Ramos (cell line): ENCODE data around the gene DNAJA4.
"Not testable (repeated sequence)": the region's sequence is repeated elsewhere in the genome, so short reads cannot be mapped to it uniquely, and the experiment has no call there.

ENCODE experiments used
- in situ Hi-C: fragments of 300-500 bp; cut with MboI; formaldehyde crosslinking; loops from one replicate; pipeline ENCODE4 v1.14.3; 2022; ENCODE audit warnings: low sequenced_read_pairs; ENCODE audit not compliant: unreplicated experiment

The DNAJA4 gene

DNA sequence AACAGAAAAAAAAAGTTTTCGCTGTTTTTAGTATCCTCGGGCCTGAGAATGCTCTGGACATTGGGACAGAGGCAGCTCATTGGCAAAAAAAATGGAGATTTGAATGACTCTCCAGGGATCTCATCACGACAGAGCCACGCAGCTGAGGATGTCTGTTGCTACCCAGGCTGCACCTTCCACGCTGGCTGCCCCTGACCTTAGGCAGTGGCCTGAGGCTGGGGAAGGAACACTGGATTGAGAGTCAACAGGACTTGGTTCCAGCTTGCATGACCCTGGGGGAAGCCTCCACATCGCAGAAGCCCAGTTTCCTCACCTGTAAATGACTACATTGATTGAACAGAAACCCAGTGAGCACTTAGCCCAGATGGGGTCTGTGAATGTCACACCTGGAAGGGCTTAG lies 21.3 kb upstream of the DNAJA4 start:
- in situ Hi-C loops: loop anchor here (5.0 kb wide), 1 partner anchor 276 kb away; no protein-coding TSS in a partner anchor

DNA sequence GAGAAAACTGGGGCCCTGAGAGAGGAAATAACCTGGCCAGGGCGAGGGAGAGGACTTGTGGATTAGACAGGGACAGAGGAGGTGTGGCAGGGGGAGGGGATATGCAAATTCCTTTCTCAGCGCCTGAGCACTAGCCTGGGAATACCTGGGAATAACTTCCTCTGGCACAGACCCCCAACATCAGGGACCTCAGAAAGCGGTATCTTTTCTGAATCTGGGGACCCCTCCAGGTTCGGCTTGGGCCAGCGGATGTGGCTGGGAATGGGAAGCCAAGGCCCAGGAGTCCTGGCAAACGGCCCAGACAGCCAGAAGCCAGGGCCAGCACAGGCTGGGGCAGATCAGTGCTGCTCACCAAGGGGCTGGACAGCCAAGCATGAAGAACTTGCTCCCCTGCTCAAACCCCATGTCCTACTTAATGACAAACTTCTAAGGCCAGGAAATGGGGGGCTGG lies 20.8 kb upstream of the DNAJA4 start:
- in situ Hi-C loops: loop anchor here (5.0 kb wide), 1 partner anchor 276 kb away; no protein-coding TSS in a partner anchor

DNA sequence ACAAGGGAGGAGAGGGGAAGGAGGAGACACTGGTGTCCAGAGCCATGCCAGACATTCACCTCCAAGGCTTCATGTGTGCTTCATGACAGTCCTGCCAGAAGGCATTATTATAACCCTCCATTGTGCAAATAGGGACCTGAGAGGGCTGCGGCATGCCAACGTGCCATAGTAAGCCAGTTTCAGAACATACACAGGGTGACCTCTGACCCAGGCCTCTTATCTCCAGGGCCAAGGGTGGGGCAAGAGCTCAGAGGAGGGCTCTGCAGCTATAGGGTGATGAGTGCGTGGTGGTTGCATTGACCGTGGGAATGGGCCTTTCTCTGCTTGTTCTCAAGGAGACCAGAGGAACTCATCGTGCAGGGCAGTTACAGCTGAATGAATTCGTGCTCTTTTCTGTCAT lies 20.3 kb upstream of the DNAJA4 start:
- in situ Hi-C loops: loop anchor here (5.0 kb wide), 1 partner anchor 277 kb away; no protein-coding TSS in a partner anchor

DNA sequence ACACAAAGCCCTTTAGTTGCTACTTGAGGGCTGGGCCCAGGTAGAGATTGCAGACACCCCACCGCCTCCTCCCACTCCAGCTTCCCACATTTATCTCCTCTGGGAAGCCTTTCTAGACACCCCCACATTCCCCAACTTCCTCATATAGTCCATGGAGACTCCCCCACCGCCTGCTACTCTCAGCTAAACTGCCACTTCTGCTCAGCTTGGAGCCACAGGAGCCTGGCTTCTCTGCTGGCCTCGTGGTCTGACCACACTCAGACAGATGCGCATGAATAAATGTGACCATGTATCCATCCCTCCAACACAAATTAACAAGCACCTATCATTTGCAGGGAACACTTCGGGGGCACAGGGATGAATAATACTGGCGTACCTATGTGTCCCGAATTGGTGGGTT lies 19.5 kb upstream of the DNAJA4 start:
- in situ Hi-C loops: loop anchor here (5.0 kb wide), 1 partner anchor 278 kb away; no protein-coding TSS in a partner anchor

DNA sequence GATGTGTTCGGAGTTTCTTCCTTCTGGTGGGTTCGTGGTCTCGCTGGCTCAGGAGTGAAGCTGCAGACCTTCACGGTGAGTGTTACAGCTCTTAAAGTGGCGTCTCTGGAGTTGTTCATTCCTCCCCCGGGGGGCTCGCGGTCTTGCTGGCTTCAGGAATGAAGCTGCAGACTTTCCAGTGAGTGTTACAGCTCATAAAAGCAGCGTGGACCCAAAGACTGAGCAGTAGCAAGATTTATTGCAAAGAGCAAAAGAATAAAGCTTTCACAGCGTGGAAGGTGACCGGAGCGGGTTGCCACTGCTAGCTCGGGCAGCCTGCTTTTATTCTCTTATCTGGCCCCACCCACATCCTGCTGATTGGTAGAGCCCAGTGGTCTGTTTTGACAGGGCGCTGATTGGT lies 19.0 kb upstream of the DNAJA4 start:
- in situ Hi-C loops: not testable (repeated sequence)

DNA sequence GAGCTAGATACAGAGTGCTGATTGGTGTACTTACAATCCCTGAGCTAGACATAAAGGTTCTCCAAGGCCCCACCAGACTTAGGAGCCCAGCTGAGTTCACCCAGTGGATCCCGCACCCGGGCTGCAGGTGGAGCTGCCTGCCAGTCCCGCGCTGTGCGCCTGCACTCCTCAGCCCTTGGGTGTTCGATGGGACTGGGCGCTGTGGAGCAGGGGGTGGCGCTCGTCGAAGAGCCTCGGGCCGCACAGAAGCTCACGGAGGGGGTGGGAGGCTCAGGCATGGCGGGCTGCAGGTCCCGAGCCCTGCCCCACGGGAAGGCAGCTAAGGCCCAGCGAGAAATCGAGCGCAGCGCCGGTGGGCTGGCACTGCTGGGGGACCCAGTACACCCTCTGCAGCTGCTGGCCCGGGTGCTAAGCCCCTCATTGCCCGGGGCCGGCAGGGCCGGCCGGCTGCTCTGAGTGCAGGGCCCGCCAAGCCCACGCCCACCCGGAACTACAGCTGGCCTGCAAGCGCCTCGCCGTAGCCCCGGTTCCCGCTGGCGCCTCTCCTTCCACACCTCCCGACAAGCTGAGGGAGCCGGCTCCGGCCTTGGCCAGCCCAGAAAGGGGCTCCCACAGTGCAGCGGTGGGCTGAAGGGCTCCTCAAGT lies 18.3 kb upstream of the DNAJA4 start:
- in situ Hi-C loops: not testable (repeated sequence)

DNA sequence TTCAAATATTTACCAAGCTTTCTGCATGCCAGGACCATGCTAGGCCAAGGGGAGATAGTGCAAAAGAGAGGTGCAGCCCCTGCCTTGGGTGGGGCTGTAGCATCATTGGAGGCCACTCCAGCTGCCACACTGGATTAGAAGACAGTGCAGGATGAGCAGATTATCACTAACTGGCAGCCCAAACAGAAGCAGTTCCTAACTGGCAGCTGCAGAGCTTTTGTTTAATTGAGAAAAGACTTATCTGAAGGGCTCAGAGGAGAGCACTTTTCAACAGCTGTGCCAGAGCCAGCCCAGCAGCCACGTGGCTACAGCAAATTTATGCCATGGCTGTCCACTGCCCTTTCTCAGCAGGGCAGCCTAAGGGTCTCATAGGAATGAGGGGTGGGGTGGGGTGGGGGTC lies 16.5 kb upstream of the DNAJA4 start:
- in situ Hi-C loops: no loop called here

DNA sequence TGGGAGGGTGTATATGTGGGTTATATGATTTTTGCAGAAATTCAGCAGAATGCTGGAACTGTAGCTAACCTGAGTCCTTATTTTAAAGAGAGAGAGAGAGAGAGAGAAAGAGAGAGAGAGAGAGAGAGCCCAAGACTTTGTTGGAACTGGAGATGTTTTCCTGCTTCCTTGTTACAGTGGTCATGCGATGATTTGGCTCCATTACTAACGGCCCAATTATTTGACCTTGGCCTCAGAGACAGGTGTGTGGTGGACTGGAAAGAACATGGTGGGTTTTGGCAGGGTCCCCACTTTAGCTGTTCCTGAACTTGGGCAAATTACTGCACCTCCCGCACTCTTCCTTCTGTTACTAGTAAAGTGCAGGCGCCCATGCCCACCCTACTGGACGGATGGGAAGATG lies 15.2 kb upstream of the DNAJA4 start:
- in situ Hi-C loops: no loop called here

DNA sequence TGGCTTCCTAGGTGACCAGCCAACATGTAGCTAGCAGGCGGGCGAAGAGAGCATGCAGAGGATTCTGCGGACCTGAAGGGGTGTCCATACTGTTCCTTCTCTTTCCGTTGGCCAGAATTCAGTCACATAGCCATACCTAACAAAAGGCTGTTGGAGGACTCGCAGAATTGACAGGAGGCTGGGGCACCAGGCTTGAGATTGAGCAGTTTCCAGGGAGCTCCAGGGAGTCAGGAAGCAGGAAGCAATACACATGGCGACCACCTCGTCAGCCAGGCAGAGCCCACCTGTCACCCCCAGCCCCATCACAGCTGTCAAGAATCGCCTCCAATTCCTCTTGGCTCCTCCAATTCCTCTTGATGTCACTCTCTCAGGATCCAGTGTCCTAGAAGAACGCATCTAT lies 13.2 kb upstream of the DNAJA4 start:
- in situ Hi-C loops: no loop called here

DNA sequence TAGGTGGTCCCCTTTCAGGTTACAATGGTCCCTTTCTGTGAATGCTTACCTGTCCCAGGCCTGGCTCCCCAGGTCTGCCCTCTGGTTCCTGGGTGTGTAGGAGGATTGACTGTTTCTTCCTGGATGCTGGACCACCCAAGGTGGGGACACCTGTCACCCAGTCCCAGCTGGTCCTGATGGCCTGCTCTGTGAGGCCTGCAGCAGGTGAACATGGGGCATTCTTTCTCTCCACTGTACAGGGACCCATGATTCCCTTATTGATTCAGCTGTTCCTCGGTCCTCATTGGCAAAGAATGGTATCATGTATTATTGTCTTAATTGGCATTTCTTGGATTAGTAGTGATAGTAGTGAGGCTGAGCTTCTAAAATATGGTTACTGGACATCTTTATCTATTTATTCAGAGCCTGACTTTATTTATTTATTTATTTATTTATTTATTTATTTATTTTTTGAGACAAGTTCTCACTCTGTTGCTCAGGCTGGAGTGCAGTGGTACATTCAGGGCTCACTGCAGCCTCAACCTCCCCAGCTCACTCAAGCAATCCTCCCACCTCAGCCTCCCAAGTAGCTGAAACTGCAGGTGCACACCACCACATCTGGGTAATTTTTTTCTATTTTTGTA lies 8.8 kb upstream of the DNAJA4 start:
- in situ Hi-C loops: no loop called here

DNA sequence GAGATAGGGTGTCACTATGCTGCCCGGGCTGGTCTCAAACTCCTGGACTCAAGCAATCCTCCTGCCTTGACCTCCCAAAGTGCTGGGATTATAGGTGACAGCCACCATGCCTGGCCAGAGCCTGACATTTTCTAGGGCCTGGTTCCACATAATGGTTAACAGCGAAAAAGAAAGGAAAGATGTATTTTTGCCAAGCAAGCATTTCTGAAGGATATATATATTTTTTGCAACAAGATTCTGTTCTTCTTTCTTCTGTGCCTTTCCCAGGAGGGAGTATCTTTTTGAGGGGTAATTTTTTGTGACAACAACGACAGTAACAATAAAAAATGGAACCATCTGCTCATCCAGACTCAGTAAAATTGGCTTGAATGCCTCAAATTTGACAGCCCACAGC lies 8.3 kb upstream of the DNAJA4 start:
- in situ Hi-C loops: no loop called here

DNA sequence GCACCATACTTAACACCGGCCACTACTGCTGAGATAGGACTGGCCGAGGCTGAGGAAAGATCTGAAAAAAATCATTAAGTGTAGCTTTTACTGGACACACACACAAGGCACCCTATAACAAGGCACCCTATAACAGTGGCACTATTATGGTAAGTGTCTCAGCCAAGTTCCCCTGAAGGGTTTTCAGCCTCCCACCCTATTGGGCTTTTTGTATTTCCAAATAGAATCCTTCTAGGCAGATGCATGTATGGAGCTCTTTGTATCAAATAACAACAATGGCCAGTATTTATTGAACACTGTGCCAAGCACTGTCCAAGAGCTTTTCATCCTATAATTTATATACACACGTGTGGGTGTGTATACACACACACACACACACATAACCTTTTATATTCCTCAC lies 6.7 kb upstream of the DNAJA4 start:
- in situ Hi-C loops: no loop called here

DNA sequence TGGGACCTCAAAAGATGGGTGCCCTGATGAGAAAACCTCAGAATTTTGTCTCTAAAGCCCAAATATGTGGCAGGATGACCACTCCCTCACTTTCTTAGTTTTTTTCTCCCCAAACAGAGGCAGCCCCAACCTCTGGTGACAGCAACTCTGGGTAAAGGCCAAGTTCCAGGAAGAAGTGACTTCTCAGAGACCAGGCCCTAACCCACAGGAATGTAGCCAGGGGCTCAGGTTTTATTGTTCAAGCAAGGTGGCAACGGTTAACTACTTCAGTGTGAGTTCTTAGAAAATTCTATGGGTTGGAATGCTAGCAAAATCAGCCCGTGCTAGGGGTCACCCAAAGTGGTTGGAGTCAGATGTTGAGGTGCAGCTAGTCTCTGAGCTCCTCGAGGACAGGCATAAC lies 5.1 kb upstream of the DNAJA4 start:
- in situ Hi-C loops: no loop called here

DNA sequence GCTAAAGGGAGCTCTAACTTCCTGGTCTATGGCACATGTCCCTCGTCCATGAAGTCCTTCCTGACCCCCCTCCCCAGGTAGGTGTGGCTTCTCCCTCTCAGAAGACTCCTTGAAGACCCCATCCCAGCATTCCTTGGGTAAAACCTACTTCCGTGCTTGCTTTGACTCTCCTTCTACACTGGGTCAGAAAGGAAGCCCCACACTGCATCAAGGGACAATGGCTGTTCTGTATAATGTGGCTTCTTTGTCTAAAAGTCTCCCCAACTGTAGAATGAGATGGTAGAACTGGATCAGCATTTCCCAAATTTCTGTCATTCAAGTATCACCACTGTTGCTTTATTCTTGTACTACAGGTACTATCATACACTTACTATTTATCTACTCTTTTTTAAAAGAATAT lies 3.9 kb upstream of the DNAJA4 start:
- in situ Hi-C loops: no loop called here

DNA sequence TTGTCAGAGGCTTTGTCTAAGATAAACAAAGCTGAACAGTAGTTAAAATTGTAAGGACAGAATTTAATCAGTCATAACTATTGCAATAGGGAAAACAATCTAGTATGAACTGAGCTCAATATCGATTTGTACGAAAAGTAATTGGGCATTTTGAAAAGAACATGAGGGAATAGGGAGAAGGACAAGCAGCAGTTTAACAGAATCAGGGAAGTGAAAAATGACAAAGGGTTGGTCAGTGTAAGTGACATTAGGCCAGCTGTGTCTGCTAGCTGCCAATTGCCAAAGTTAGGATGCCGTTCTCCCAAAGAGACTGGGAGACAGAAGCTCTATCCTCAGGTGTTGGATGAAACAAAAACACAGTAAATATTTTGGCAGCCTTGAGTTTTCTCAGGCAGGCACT lies 3.3 kb upstream of the DNAJA4 start:
- in situ Hi-C loops: no loop called here

DNA sequence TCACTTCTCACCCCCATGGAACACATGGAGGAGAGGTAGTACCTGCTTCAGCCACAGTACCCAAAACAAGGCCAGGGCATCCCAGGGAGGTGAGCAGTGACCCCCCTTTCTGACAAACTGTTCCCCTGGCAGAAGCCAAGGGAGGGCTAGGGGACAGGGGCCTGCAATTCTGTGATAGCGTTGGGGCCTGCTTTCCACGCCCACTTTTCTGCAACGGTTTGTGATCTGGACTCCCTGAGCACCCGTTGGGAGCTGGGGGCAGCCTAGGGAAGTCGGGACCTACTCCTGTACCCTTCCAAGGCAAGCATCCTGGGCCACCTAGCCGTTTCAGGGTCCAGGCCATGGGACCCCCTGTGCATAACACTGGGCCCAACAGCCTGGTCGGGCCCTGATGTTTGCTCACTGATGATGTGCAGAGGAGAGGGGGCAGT lies 996 bp upstream of the DNAJA4 start:
- in situ Hi-C loops: no loop called here

DNA sequence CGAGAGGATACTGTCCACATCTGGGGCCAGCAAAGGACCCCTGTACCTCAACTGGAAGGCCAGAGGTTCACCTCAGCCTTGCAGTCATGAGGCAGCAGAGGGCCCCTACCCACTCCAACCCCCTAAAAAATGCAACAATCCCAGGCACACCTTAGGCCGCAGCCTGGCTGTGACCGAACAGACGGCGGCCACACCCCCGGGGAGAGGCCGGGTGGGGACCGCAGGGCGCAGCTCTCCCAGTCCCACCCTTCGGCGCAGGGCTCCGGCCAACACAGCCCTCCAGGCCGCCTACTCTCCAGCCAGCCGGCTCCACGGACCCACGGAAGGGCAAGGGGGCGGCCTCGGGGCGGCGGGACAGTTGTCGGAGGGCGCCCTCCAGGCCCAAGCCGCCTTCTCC lies 457 bp upstream of the DNAJA4 start:
- in situ Hi-C loops: no loop called here

DNA sequence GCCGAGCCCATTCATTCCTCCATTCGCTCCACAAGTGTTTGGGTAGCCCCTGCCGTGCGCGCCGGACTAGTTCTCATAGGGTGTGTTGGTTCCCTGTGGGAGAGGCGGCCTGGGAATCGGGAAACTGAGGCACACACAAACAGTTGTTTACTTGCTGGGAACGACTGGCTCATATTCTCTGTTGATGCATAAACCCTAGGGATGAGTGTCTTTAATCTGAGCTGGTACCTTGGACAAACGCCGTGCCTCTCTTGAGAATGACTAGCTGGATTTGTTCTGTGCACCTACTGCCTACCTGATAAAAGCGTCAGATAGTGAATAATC lies 737 bp downstream of the DNAJA4 start:
- in situ Hi-C loops: no loop called here

DNA sequence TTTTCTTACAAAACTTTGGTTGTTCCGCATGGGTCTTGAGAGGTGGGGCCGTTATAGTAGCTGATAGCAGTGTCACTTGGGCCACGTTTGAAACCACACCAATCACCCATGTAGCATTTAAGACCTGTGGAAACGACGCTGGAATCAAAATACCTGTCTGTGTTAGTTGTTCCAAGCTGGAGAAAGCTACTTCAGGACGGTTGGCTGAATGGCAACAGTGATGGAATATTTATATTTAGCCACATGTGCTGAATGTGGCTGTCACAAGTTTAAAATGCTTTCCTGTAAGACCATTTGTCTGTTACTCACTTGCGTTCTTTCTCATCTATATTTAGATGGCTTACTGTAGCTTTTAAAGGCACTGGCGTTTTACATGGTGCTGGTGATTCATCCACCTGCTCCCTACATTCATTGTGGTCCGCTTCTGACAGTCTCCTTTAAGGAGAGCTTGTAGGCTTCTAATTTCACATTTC lies 1.4 kb downstream of the DNAJA4 start:
- in situ Hi-C loops: no loop called here

DNA sequence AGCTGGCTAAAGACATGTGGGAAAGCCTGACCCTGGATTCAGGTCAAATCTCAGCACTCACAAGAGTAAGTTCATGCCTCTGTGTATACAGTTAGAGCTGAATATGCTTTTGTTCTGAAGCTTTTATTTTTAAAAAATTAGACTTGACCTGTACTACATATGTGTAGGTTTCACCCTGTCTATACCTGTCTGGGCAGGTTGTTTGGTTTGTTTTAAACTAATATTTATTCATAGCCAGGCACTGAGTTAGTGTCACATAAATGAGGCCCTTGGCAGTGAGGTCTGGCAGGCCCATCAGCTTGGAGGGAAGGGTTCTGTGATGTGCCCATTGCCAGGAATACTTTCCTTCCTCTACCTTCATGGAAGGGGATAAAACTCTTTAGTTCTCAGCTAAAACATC lies 1.9 kb downstream of the DNAJA4 start:
- in situ Hi-C loops: no loop called here

DNA sequence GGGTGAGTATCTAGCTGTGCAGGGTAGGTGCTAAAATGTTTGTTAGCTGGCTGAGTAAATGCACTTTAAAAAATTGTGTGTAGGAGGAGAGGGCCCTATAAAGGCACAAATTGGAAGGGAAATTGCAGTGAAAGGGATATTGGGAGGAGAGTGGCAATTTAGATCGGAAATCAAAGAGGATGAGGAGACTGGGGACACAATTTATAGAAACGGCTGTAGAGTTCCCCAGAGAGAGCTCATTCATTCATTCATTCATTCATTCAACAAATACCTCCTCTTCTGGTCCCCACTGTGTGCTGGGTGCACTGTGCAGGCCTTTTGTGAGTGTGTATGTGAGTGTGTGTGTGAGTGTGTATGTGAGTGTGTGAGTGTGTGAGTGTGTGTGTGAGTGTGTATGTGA lies 2.4 kb downstream of the DNAJA4 start:
- in situ Hi-C loops: no loop called here

DNA sequence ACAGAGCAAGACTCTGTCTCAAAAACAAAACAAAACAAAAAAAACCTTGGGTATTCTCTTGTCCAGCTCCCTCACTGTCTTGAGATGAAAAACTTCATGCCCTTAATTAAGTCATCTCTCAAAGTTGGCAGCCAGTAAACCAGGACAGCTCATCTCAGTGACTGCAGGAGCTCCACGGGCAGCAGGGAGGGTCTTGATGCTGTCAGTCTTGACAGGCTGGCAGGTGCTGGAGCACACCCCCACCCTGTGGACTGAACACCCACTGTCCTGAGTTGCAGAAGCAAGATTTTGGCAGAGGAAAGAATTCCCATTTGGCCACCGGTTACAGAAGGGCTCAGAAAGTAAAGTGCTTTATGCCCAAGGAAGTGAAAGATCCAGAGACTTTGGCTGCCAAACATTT lies 8.0 kb downstream of the DNAJA4 start:
- in situ Hi-C loops: no loop called here
